HG03571 (cell line): ENCODE data around the gene SECISBP2.
"Not testable (repeated sequence)": the region's sequence is repeated elsewhere in the genome, so short reads cannot be mapped to it uniquely, and the experiment has no call there.

ENCODE experiments used
- ATAC-seq: cut with Tn5 transposase; IDR thresholded peaks from one replicate; pipeline ENCODE4 v1.9.1; 2021; ENCODE audit not compliant: unreplicated experiment

SECISBP2 gene

GRCh38 chr9:89363921-89364665, 45.8 kb downstream of the SECISBP2 start:
- ATAC-seq, result no peak

- no peak for ATAC-seq
Observed at GRCh38 chr9:89364666-89365531, 46.6 kb downstream of the SECISBP2 start.

GRCh38 chr9:89365532-89365912, 47.2 kb downstream of the SECISBP2 start:
- no peak for ATAC-seq

- ATAC-seq, result no peak
Observed at GRCh38 chr9:89366711-89367110, 48.4 kb downstream of the SECISBP2 start.

GRCh38 chr9:89367281-89367680, 49.0 kb downstream of the SECISBP2 start:
- no peak for ATAC-seq

- no peak for ATAC-seq
Observed at GRCh38 chr9:89367726-89368437, 49.6 kb downstream of the SECISBP2 start.

- ATAC-seq, result no peak
Observed at GRCh38 chr9:89368550-89368949, 50.2 kb downstream of the SECISBP2 start.

GRCh38 chr9:89368978-89369377, 50.7 kb downstream of the SECISBP2 start:
- no peak for ATAC-seq

GRCh38 chr9:89370593-89370992, 52.3 kb downstream of the SECISBP2 start:
- no peak for ATAC-seq

GRCh38 chr9:89371791-89372190, 53.5 kb downstream of the SECISBP2 start:
- ATAC-seq, result not testable (repeated sequence)

- no peak for ATAC-seq
Observed at GRCh38 chr9:89372230-89372816, 54.0 kb downstream of the SECISBP2 start.

- ATAC-seq, result no peak
Observed at GRCh38 chr9:89372979-89373378, 54.7 kb downstream of the SECISBP2 start.

GRCh38 chr9:89374176-89374575, 55.9 kb downstream of the SECISBP2 start:
- ATAC-seq, result no peak

GRCh38 chr9:89375191-89375760, 57.0 kb downstream of the SECISBP2 start:
- peak; percentile 84 for ATAC-seq

- no peak for ATAC-seq
Observed at GRCh38 chr9:89376286-89376685, 58.0 kb downstream of the SECISBP2 start.

GRCh38 chr9:89376741-89377351, 58.5 kb downstream of the SECISBP2 start:
- no peak for ATAC-seq

GRCh38 chr9:89377411-89377810, 59.1 kb downstream of the SECISBP2 start:
- ATAC-seq, result no peak

- ATAC-seq, result no peak
Observed at GRCh38 chr9:89378541-89378940, 60.2 kb downstream of the SECISBP2 start.

GRCh38 chr9:89379031-89379430, 60.7 kb downstream of the SECISBP2 start:
- no peak for ATAC-seq

- ATAC-seq, result no peak
Observed at GRCh38 chr9:89379508-89380115, 61.3 kb downstream of the SECISBP2 start.
